Lung (tissue), 12 donors: ENCODE measurements around the gene CFAP221. TPM values are rescaled to one million over a fixed set of nuclear protein-coding genes. Genes with fewer than 3 reads are reported as not detected.
A peak's percentile ranks its signal among the peaks of the same experiment; 100 is the strongest.

ENCODE experiments used
- ATAC-seq: fragments of 200-7000 bp; cut with Tn5 transposase; one replicate; pipeline ENCODE4 v1.9.1; 2020; ENCODE audit warnings: moderate number of reproducible peaks; ENCODE audit not compliant: insufficient read depth, low FRiP score
- DNase-seq, 3 donors: peaks; one replicate each; pipeline ENCODE4 v3.0.0-alpha.2; 2013 to 2017
- H3K27ac ChIP-seq, 2 donors: one replicate each; pipeline ENCODE4 v1.5.1; 2013; ENCODE audit warnings: mild to moderate bottlenecking in 2 of 2, moderate library complexity in 2 of 2, control low read depth in 1 of 2, inconsistent platforms in 1 of 2, low read depth in 1 of 2, low read length in 1 of 2
- H3K27me3 ChIP-seq, 3 donors: one replicate each; pipeline ENCODE4 v1.5.1; 2013; ENCODE audit warnings: low read length in 2 of 3; ENCODE audit not compliant: control insufficient read depth in 3 of 3, insufficient read depth in 3 of 3
- H3K36me3 ChIP-seq, 4 donors: one replicate each; pipeline ENCODE4 v1.5.1; 2013; ENCODE audit warnings: low read length in 4 of 4, mild to moderate bottlenecking in 1 of 4, moderate library complexity in 1 of 4; ENCODE audit not compliant: control insufficient read depth in 4 of 4, insufficient read depth in 4 of 4
- H3K4me1 ChIP-seq, 5 donors: one replicate each; pipeline ENCODE4 v1.5.1; 2013; ENCODE audit warnings: low read length in 5 of 5, mild to moderate bottlenecking in 2 of 5, moderate library complexity in 1 of 5; ENCODE audit not compliant: control insufficient read depth in 5 of 5, insufficient read depth in 5 of 5
- H3K4me3 ChIP-seq: one replicate; pipeline ENCODE4 v1.5.1; 2013; ENCODE audit warnings: mild to moderate bottlenecking, control low read depth, moderate library complexity
- H3K9ac ChIP-seq, 2 donors: one replicate each; pipeline ENCODE4 v1.5.1; 2013; ENCODE audit warnings: low read length in 2 of 2, control low read depth in 1 of 2; ENCODE audit not compliant: insufficient read depth in 1 of 2
- H3K9me3 ChIP-seq, 4 donors: one replicate each; pipeline ENCODE4 v1.5.1; 2013; ENCODE audit warnings: low read length in 3 of 4, mild to moderate bottlenecking in 1 of 4, moderate library complexity in 1 of 4; ENCODE audit not compliant: control insufficient read depth in 4 of 4, insufficient read depth in 3 of 4
- WGBS, 2 donors: extraction: QIAGEN DNeasy Blood & Tissue Kit; methylation state at CpG; one replicate each; pipeline ENCODE4 v1.1.7; 2013; 5-methylcytosine and 5-hydroxymethylcytosine counted together
- polyA plus RNA-seq, 2 donors: library from polyadenylated mRNA; stranded (reverse); fragments of 200-250 nt; gene quantifications; one replicate each; pipeline ENCODE4 v1.2.1, GENCODE V29; 2013
- total RNA-seq, 2 donors: library from RNA; depleted of rRNA in 1 of 2; stranded (reverse); fragments of >200 nt in 1 of 2; gene quantifications; one replicate each; pipeline ENCODE4 v1.2.1, GENCODE V29; 2014 to 2021
- TF ChIP-seq, protein P1 (sequence below): IDR thresholded peaks from 2 replicates; pipeline ENCODE4 v1.5.1; 2012; ENCODE audit warnings: mild to moderate bottlenecking; ENCODE audit errors: control extremely low read depth, extremely low read depth
- donor health status: control.
- donor health status: control.
- donor health status: Bipolar disorder and iron deficiency.
- donor health status: healthy.
- donor health status: DM: yes; HTN: yes; CAD: no.

Gene CFAP221
- total and polyA plus RNA-seq, 4 donors: 8.6 to 63.5 (median 29.3) TPM

DNA sequence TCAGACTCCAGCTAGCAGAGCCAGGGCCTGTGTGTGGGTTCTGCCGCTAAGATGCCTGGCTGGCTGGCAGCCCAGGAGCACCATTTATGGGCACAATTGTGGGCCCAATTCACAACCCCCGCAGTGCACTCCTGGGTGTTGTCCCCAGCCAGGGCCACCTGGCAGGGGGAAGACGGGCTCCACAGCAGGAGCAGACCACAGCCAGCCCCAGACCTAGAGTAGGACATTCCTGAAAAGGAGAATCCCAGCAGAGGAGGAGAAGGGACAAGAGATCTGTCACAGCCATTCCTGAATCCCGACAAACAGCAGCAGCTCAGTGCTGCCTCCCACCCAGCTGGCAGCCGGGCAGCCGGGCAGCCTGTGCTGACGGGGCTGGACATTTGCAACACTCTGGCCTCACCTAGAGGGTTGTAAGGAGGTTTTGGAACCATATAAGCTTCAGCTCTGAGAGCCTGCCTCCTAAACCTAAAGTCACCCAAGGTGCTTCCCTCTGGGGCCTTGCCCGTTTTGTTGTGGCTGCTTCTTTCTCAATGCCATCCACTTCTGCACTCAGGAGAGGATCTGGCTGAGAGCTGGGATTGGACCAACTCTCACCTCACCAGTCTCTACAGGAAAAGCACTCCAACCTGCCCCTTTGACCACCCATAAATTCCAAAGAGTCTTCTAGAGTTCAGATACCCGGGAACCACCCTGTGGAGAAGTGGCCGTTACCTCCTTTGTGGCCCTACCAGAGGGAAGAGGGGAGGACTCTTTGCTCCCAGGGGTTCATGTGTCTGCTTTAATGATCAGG lies 130.7 kb downstream of the CFAP221 start:
- H3K4me1 ChIP-seq: peaks cover 2 to 15% (median 7%) of the 10 kb centered on the region in 5 donors
- H3K4me3 ChIP-seq: no peak overlapping the region
- no peak for DNase-seq
- H3K27me3 ChIP-seq: no peaks in the 10 kb centered on the region
- TF ChIP-seq, protein P1, sequence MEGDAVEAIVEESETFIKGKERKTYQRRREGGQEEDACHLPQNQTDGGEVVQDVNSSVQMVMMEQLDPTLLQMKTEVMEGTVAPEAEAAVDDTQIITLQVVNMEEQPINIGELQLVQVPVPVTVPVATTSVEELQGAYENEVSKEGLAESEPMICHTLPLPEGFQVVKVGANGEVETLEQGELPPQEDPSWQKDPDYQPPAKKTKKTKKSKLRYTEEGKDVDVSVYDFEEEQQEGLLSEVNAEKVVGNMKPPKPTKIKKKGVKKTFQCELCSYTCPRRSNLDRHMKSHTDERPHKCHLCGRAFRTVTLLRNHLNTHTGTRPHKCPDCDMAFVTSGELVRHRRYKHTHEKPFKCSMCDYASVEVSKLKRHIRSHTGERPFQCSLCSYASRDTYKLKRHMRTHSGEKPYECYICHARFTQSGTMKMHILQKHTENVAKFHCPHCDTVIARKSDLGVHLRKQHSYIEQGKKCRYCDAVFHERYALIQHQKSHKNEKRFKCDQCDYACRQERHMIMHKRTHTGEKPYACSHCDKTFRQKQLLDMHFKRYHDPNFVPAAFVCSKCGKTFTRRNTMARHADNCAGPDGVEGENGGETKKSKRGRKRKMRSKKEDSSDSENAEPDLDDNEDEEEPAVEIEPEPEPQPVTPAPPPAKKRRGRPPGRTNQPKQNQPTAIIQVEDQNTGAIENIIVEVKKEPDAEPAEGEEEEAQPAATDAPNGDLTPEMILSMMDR: no peak
- no peaks in the 10 kb centered on the region for H3K36me3 ChIP-seq
- no peak overlapping the region for H3K9ac ChIP-seq
- ATAC-seq: no peak
- H3K27ac ChIP-seq: no peak overlapping the region
- H3K9me3 ChIP-seq: no peaks in the 10 kb centered on the region
- WGBS, 2 donors: 60 to 68% methylated on average over 10 of the region's 10 CpGs

DNA sequence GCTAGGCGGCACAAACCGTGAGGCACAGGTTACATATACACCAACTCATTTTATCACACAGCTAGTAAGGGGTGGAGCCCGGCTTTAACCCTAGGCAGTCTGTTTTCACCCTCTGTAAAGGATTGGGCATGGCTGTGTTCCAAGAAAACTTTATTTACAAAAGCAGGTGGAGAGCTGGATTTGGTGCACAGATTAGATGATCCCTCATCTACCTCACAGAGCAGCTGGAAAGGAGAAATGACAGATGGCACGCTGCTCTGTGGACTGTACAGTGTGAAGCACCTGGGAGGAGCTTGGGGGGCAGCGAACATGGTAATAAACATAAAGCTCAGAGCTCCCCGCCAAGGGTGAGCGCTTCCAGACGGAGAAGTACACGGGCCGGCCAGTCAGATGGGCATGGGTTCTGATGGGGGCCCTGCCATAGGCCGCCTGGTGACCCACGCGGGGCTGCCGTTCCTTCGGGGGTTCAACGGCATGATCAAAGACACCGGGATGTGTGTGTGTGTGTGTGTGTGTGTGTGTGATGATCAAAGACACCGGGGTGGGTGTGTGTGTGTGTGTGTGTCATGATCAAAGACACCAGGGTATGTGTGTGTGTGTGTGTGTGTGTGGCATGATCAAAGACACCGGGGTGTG lies 133.9 kb downstream of the CFAP221 start:
- WGBS, 2 donors: 58 to 75% methylated on average over 18 to 19 of the region's 19 CpGs
- H3K27ac ChIP-seq: no peak overlapping the region
- H3K27me3 ChIP-seq: no peaks in the 10 kb centered on the region
- no peak overlapping the region for H3K9ac ChIP-seq
- H3K4me3 ChIP-seq: no peak overlapping the region
- H3K9me3 ChIP-seq: no peaks in the 10 kb centered on the region
- TF ChIP-seq, protein P1: no peak
- DNase-seq (peak in 1 of 3 donors; percentile 13), ATAC-seq (no peak)
- peaks cover 0 to 6% (median 0%) of the 10 kb centered on the region in 4 donors for H3K36me3 ChIP-seq
- peaks cover 5 to 8% (median 6%) of the 10 kb centered on the region in 5 donors for H3K4me1 ChIP-seq

DNA sequence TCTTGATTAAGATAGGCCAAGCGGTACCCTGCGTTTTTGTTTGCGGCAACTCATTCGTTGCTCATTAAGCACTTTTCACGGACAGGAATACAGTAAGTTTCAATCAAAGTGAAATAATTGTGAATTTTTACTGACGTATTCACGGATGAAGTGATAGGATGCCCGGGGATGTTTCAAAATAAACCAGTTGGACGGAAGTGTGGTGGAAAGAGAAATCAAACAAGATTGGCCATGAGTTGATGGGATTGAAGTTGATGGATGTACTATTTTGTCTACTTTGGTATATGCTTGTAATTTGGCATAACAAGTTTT lies 135.2 kb downstream of the CFAP221 start:
- WGBS, 2 donors: 4 to 8% methylated on average over 9 of the region's 9 CpGs
- Histone ChIP-seq H3K9ac (peak overlapping the region; percentile 42 to 85), H3K27me3 (no peaks in the 10 kb centered on the region), H3K27ac (no peak overlapping the region), H3K9me3 (no peaks in the 10 kb centered on the region), H3K4me3 (peak overlapping the region; percentile 95), H3K4me1 (peaks cover 5 to 8% (median 6%) of the 10 kb centered on the region in 5 donors), H3K36me3 (peaks cover 0 to 6% (median 0%) of the 10 kb centered on the region in 4 donors)
- no peak for ATAC-seq
- TF ChIP-seq, protein P1: no peak
- DNase-seq: no peak
